HG03175 (cell line): ENCODE results near the gene BAZ1A.

ENCODE experiments used
- ATAC-seq: cut with Tn5 transposase; IDR thresholded peaks from one replicate; pipeline ENCODE4 v1.9.1; 2021; ENCODE audit warnings: mild to moderate bottlenecking, moderate library complexity; ENCODE audit not compliant: unreplicated experiment

Gene BAZ1A

GRCh38 chr14:34733245-34733644, 141.9 kb downstream of the BAZ1A start:
- no peak for ATAC-seq

- no peak for ATAC-seq
Observed at GRCh38 chr14:34732802-34733201, 142.4 kb downstream of the BAZ1A start.

DNA sequence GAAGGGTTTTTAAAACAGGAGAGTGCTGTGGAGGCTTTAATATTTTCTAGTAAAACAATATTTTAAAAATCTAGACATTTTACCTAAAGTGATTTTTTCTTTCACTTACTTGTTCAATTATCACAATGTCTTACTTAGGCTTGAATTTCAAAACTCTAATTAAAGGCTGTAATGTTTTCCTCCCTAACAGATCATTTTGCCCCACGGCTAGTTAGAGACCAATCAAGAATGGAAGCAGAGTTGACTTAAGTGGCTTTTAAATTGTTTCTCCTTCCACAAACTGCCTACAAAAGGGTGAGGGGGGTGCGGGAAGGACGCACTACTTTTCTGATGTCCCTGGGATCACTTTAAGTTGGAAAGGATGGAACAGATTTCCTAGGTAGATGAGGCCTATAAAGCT, 151.3 kb downstream of the BAZ1A start:
- no peak for ATAC-seq

DNA sequence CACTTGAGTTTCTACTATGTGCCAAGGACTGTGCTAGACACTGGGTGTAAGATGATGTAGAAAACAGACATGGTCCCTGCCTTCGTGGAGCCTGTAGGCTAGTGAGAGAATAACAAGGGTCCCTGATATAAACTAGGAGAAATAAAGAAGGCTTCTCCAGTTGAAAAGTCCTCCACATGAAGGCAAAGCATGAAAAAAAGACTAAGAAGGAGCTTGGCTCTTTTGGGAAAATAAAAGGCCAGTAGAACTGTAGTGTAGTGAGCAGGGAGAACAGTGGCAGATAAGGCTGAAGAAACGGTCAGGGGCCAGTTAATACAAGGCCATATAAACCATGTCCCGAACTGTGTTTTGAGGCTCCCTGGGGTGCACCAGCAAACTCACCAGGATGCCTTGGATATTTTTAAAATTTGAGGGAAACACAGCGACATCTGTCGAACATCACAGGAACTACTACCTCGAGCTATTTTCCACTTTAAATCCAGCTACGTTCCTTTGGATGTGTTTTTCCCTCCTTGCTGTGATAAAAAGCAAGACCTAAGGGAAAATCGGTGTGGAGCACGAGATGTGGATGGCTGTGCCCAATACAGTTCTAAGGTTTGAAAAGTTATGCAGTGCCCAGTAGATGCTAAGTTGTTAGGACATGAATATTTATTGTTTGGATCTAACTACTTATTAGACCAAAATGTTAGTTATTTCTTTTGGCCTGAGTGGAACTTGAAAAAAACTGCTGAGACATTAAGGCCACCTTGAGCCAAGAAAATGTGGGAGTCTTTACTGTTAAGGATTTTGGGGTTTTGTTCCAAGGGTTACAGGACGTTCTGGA, 152.2 kb downstream of the BAZ1A start:
- no peak for ATAC-seq

DNA sequence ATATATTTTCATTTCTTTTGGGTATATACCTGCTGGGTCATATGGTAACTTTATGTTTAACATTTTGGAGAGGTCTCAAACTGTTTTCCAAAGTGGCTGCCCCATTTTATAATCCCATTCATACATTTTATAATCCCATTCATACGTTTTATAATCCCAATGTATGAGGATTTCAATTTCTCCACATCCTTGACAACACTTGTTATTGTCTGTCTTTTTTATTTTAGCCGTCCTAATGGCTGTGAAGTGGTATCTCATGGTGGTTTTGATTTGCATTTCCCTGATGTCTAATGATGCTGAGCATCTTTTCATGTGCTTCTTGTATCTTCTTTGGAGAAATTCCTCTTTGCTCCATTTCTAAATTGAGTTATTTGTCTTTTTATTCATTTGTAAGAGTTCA, 154.0 kb downstream of the BAZ1A start:
- no peak for ATAC-seq

GRCh38 chr14:34718750-34719304, 156.3 kb downstream of the BAZ1A start:
- ATAC-seq: no peak

GRCh38 chr14:34715127-34715863, 159.9 kb downstream of the BAZ1A start:
- no peak for ATAC-seq

DNA sequence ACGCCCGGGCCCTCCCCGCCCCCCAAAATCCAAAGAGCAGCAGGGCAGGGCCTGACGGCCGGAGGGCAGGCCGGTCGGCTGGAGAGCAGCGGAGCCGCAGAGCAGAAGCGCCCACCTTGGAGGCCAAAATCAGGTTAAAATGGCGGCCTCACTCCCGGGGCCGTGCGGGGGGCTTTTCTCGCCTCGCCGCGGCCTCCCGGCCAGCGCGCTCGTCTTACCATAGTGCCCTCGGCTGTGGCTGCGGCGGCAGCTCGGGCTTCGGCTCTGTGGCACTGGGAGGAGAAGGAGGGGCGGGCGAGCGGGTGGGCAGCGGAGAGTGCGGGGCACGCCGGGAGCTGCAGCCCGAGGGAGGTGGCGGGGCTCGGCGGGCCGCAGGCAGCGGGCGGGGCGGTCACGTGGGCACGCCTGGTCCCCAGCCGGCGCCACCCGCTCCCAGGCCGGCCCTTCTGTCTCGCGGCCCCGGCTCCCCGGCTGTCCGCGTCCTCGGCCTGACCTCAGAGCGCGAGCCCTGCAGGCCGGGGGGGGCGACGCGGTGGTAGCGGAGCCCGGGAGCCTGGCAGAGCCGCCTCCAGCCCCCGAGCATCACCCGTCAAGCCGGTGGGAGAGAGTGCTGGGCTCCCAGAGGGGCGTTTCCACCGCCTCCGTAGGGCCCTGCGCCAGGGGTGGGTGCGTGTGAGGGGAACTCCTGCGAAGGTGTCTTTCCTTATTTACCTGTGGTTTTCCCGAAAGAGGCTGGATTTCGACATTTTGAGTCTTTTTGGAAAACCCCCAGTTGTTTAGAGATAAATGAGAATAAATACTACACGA, 160.6 kb downstream of the BAZ1A start, which contains the start of gene CFL2:
Gene CFL2 (minus strand): TSS at position 274 of the 807 bp plus-strand sequence. CDS start 53 bp downstream, at position 221.
- ATAC-seq: peak; percentile 91

- ATAC-seq: peak; percentile 2
Observed at GRCh38 chr14:34713681-34714319, 161.4 kb downstream of the BAZ1A start.

DNA sequence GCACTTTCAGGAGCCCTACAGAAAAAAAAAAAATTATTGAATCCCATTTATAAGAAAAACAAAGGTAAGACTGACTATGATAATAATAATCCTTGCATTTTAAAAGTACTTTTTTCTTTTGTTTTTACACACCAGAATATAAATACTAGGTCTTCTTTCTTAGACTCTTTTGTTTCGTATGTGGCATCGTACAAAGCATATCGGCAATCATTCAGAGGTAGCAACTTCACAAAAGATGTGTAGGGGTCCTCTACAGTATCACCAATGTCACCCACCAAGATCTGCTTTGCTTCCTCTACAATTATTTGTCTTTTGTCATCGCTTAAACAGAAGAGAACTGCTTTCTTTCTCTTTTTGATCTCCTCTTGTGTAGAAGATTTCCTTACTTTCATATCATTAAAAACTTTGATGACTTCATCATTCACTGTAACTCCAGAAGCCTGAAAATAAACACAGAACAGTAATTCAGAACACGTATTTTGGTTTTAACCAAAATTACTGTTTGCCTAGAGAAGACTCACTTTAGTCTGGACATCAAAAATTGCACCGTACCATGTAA, 162.0 kb downstream of the BAZ1A start:
- no peak for ATAC-seq

DNA sequence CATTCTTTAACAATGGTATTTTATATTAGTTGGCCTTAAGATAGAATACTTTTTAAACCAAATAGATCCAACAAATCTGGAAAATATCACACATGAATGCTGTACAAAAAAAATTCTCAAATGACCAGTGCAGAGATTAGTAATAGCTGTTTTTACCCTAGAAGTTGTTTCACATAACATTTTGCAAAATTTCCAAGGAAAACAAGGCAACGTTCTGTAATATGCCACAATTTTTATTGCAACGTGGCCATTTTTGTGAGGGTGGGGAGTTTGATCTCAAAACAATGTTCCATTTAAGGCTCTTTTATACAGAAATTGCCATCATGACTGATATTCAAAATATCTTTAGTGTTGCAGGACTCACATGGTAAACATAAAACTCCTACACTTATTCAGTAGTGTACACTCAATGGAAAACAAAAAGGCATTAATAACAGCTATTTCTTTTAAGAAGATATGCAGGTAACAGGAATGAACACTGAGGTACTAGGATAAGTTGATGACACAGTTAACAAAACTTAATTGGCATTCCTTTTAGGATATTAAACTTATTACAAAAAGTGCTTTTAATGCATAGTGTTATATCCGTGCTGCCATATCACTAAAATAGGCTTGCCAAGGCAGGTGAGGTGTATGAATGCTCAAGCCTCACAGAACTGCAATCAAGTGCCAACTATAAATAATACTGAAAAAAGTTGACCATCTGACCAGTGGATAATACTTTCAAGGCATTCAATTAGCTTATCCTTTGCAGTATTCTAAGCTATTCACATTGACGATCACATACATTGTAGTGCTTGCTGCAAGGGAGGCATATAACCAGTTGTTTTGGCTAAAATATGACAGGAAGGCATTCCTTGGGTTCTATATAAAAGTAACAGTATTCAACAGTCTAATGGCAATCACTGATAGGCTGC, 163.1 kb downstream of the BAZ1A start:
- ATAC-seq: no peak

GRCh38 chr14:34711169-34711568, 164.0 kb downstream of the BAZ1A start:
- no peak for ATAC-seq

- no peak for ATAC-seq
Observed at GRCh38 chr14:34710744-34711143, 164.4 kb downstream of the BAZ1A start.

- no peak for ATAC-seq
Observed at GRCh38 chr14:34710006-34710405, 165.2 kb downstream of the BAZ1A start.

DNA sequence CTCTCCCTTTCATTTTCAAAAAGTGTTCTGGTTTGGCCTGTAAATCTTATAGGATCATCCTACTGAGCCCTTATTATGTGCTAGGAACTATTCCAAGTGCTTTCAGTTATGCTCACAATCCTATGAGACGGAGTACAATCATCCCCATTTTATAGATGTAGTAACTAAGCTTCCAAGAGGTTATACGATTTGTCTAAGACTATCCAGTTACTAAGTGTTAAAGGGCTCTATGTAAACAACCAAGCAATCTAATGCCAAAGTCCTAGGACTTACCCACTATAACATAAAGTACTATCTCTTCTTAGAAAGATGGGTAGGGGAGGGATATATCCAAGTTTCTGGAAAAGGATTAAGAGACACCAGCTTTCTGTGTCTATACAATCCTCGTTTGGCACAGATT, 167.4 kb downstream of the BAZ1A start:
- ATAC-seq: no peak
